HFFc6 (cell line): ENCODE measurements around the gene LILRA5. TPM values are rescaled to one million over a fixed set of nuclear protein-coding genes. Genes with fewer than 3 reads are reported as not detected.
"Not testable (repeated sequence)": the region's sequence is repeated elsewhere in the genome, so short reads cannot be mapped to it uniquely, and the experiment has no call there.

Source experiments
- DNase-seq: peaks from one replicate; pipeline ENCODE4 v3.0.0-alpha.2; 2018
- H3K27ac Mint-ChIP-seq: 2 replicates; pipeline ENCODE4 v1.8.0; 2020; ENCODE audit warnings: mild to moderate bottlenecking, mixed read lengths
- H3K27me3 Mint-ChIP-seq: 2 replicates; pipeline ENCODE4 v1.8.0; 2021; ENCODE audit warnings: mild to moderate bottlenecking, moderate library complexity, mixed read lengths; ENCODE audit not compliant: insufficient read depth
- H3K36me3 Mint-ChIP-seq: 2 replicates; pipeline ENCODE4 v1.8.0; 2021; ENCODE audit warnings: low read depth, mixed read lengths
- H3K4me1 Mint-ChIP-seq: 2 replicates; pipeline ENCODE4 v1.8.0; 2020; ENCODE audit warnings: low read depth, mixed read lengths
- H3K4me3 Mint-ChIP-seq: 2 replicates; pipeline ENCODE4 v1.8.0; 2020; ENCODE audit warnings: mild to moderate bottlenecking, moderate library complexity, mixed read lengths
- H3K9me3 Mint-ChIP-seq: 2 replicates; pipeline ENCODE4 v1.8.0; 2020; ENCODE audit warnings: mild to moderate bottlenecking, mixed read lengths
- CTCF ChIP-seq: fragments of 200-600 bp; sonication (generic); IDR thresholded peaks from 2 replicates; pipeline ENCODE4 v1.5.0; 2021; ENCODE audit warnings: antibody characterized with exemption, mild to moderate bottlenecking
- total RNA-seq, 6 experiments: library from RNA; stranded (reverse); fragmentation: NEBNext Ultra II Directional; extraction: Animal tissue kit (Norgen Biotek cat#: 25700); gene quantifications; 2 replicates in 1 of 6; 3 replicates in 5 of 6; pipeline ENCODE4 v1.2.3, GENCODE V29; 2021

The LILRA5 gene
- total RNA-seq, 6 experiments from 2014 or later, result not detected

GRCh38 chr19:54298357-54299125 lies 14.4 kb downstream of the LILRA5 start:
- Mint-ChIP-seq H3K36me3 (no peaks in the 10 kb centered on the region), H3K27me3 (peaks cover 11% of the 10 kb centered on the region), H3K9me3 (no peaks in the 10 kb centered on the region; the same call in 1 of the 2 replicates), H3K4me3 (no peak overlapping the region), H3K4me1 (no peaks in the 10 kb centered on the region), H3K27ac (no peak overlapping the region)
- DNase-seq, result no peak
- TF ChIP-seq CTCF, result no peak

GRCh38 chr19:54297759-54298305 lies 15.1 kb downstream of the LILRA5 start:
- Mint-ChIP-seq H3K9me3 (no peaks in the 10 kb centered on the region; the same call in 1 of the 2 replicates), H3K27me3 (peaks cover 13% of the 10 kb centered on the region), H3K36me3 (no peaks in the 10 kb centered on the region), H3K4me1 (no peaks in the 10 kb centered on the region), H3K27ac (no peak overlapping the region), H3K4me3 (no peak overlapping the region)
- peak; percentile 40 for TF ChIP-seq CTCF
- no peak for DNase-seq

GRCh38 chr19:54294539-54294938 lies 18.4 kb downstream of the LILRA5 start:
- no peak for TF ChIP-seq CTCF
- Mint-ChIP-seq H3K27ac (no peak overlapping the region), H3K9me3 (no peaks in the 10 kb centered on the region; the same call in 1 of the 2 replicates), H3K27me3 (peaks cover 20% of the 10 kb centered on the region), H3K36me3 (no peaks in the 10 kb centered on the region), H3K4me3 (no peak overlapping the region), H3K4me1 (no peaks in the 10 kb centered on the region)
- DNase-seq, result no peak

GRCh38 chr19:54289160-54289559 lies 23.8 kb downstream of the LILRA5 start:
- Mint-ChIP-seq H3K27me3 (peaks cover 17% of the 10 kb centered on the region), H3K4me1 (peaks cover 35% of the 10 kb centered on the region)
- H3K36me3 Mint-ChIP-seq, H3K4me3 Mint-ChIP-seq, DNase-seq, H3K27ac Mint-ChIP-seq, H3K9me3 Mint-ChIP-seq: not testable (repeated sequence)

GRCh38 chr19:54287456-54287855 lies 25.5 kb downstream of the LILRA5 start:
- no peak for TF ChIP-seq CTCF
- DNase-seq, result peak; percentile 61
- Mint-ChIP-seq H3K4me1 (peaks cover 41% of the 10 kb centered on the region), H3K27ac (peak overlapping the region; percentile 20), H3K27me3 (peaks cover 20% of the 10 kb centered on the region), H3K36me3 (no peaks in the 10 kb centered on the region), H3K9me3 (no peaks in the 10 kb centered on the region), H3K4me3 (peak overlapping the region; percentile 61)

- H3K27ac Mint-ChIP-seq, H3K36me3 Mint-ChIP-seq, DNase-seq, H3K4me3 Mint-ChIP-seq, H3K9me3 Mint-ChIP-seq: not testable (repeated sequence)
- H3K4me1 Mint-ChIP-seq, result peaks cover 41% of the 10 kb centered on the region
- peaks cover 23% of the 10 kb centered on the region for H3K27me3 Mint-ChIP-seq
Measured at GRCh38 chr19:54286283-54286682, 26.7 kb downstream of the LILRA5 start.

GRCh38 chr19:54285427-54286056 lies 27.4 kb downstream of the LILRA5 start:
- Mint-ChIP-seq H3K27me3 (peaks cover 24% of the 10 kb centered on the region), H3K4me1 (peaks cover 41% of the 10 kb centered on the region)
- H3K27ac Mint-ChIP-seq, H3K4me3 Mint-ChIP-seq, DNase-seq, H3K36me3 Mint-ChIP-seq, H3K9me3 Mint-ChIP-seq: not testable (repeated sequence)
